Measurements from ENCODE around the gene SCIN. TPM values are rescaled to one million over a fixed set of nuclear protein-coding genes. Genes with fewer than 3 reads are reported as not detected.

The SCIN gene
- total RNA-seq, 6 donors from 2014 or later, result 9.3 to 19.6 (median 15.0) TPM

GRCh38 chr7:12692035-12692434, 121.5 kb downstream of the SCIN start:
- H3K4me1 ChIP-seq, result peaks cover 0 to 16% (median 12%) of the 10 kb centered on the region in 4 donors
- H3K9me3 ChIP-seq, result no peaks in the 10 kb centered on the region
- no peak overlapping the region for H3K4me3 ChIP-seq
- 93 to 100% methylated on average over 1 of the region's 1 CpG for WGBS, 2 donors
- H3K36me3 ChIP-seq, result no peaks in the 10 kb centered on the region
- no peak for TF ChIP-seq CTCF (IDR thresholded peaks at IDR 0.05)
- TF ChIP-seq POLR2AphosphoS5 (IDR thresholded peaks at IDR 0.05), result no peak
- TF ChIP-seq POLR2A (IDR thresholded peaks at IDR 0.05), result no peak
- TF ChIP-seq EP300 (IDR thresholded peaks at IDR 0.05), result no peak
- no peak overlapping the region for H3K27ac ChIP-seq
- ATAC-seq (ENCODE audit: low FRiP score in 2 of 2) (no peak), DNase-seq (no peak)
- no peaks in the 10 kb centered on the region for H3K27me3 ChIP-seq

- H3K27ac ChIP-seq, result no peak overlapping the region
- no peaks in the 10 kb centered on the region for H3K36me3 ChIP-seq
- WGBS, 2 donors, result 57 to 64% methylated on average over 3 of the region's 3 CpGs
- ATAC-seq (ENCODE audit: low FRiP score in 2 of 2) (no peak), DNase-seq (no peak)
- no peaks in the 10 kb centered on the region for H3K9me3 ChIP-seq
- H3K27me3 ChIP-seq, result no peaks in the 10 kb centered on the region
- no peak overlapping the region for H3K4me3 ChIP-seq
- TF ChIP-seq POLR2A (IDR thresholded peaks at IDR 0.05) (no peak), EP300 (IDR thresholded peaks at IDR 0.05) (no peak), POLR2AphosphoS5 (IDR thresholded peaks at IDR 0.05) (no peak), CTCF (IDR thresholded peaks at IDR 0.05) (no peak)
- peaks cover 0 to 16% (median 12%) of the 10 kb centered on the region in 4 donors for H3K4me1 ChIP-seq
Observed at GRCh38 chr7:12692479-12693259, 122.1 kb downstream of the SCIN start.

GRCh38 chr7:12694817-12695216, 124.3 kb downstream of the SCIN start:
- Histone ChIP-seq H3K9me3 (no peaks in the 10 kb centered on the region), H3K4me1 (peaks cover 0 to 8% (median 6%) of the 10 kb centered on the region in 4 donors), H3K4me3 (no peak overlapping the region), H3K27ac (no peak overlapping the region), H3K36me3 (no peaks in the 10 kb centered on the region), H3K27me3 (no peaks in the 10 kb centered on the region)
- ATAC-seq (ENCODE audit: low FRiP score in 2 of 2) (no peak), DNase-seq (no peak)
- WGBS, 2 donors, result 37 to 74% methylated on average over 1 of the region's 1 CpG
- no peak for TF ChIP-seq CTCF (IDR thresholded peaks at IDR 0.05)
- no peak for TF ChIP-seq EP300 (IDR thresholded peaks at IDR 0.05)
- TF ChIP-seq POLR2A (IDR thresholded peaks at IDR 0.05), result no peak
- TF ChIP-seq POLR2AphosphoS5 (IDR thresholded peaks at IDR 0.05), result no peak

GRCh38 chr7:12695965-12696364, 125.4 kb downstream of the SCIN start:
- DNase-seq, result no peak
- no peaks in the 10 kb centered on the region for H3K27me3 ChIP-seq
- H3K27ac ChIP-seq, result no peak overlapping the region
- TF ChIP-seq POLR2AphosphoS5 (IDR thresholded peaks at IDR 0.05), result no peak
- no peak for TF ChIP-seq EP300 (IDR thresholded peaks at IDR 0.05)
- no peak for TF ChIP-seq CTCF (IDR thresholded peaks at IDR 0.05)
- no peak for TF ChIP-seq POLR2A (IDR thresholded peaks at IDR 0.05)
- no peaks in the 10 kb centered on the region for H3K36me3 ChIP-seq
- no peak for ATAC-seq (ENCODE audit: low FRiP score in 2 of 2)
- no peak overlapping the region for H3K4me3 ChIP-seq
- peaks cover 0 to 2% (median 0%) of the 10 kb centered on the region in 4 donors for H3K9me3 ChIP-seq
- 96 to 100% methylated on average over 1 of the region's 1 CpG for WGBS, 2 donors
- peaks cover 0 to 3% (median 0%) of the 10 kb centered on the region in 4 donors for H3K4me1 ChIP-seq

GRCh38 chr7:12699299-12699698, 128.8 kb downstream of the SCIN start:
- Histone ChIP-seq H3K4me1 (no peaks in the 10 kb centered on the region), H3K9me3 (peaks cover 0 to 9% (median 5%) of the 10 kb centered on the region in 4 donors), H3K4me3 (no peak overlapping the region), H3K27me3 (no peaks in the 10 kb centered on the region), H3K36me3 (no peaks in the 10 kb centered on the region), H3K27ac (no peak overlapping the region)
- TF ChIP-seq POLR2AphosphoS5 (IDR thresholded peaks at IDR 0.05), result no peak
- TF ChIP-seq POLR2A (IDR thresholded peaks at IDR 0.05), result no peak
- TF ChIP-seq CTCF (IDR thresholded peaks at IDR 0.05), result no peak
- no peak for TF ChIP-seq EP300 (IDR thresholded peaks at IDR 0.05)
- ATAC-seq (ENCODE audit: low FRiP score in 2 of 2) (no peak), DNase-seq (no peak)
- 93 to 95% methylated on average over 10 of the region's 10 CpGs for WGBS, 2 donors
